ENCODE results near the gene SAMM50.

SAMM50 gene

GRCh38 chr22:43955040-43955882, at the start of gene SAMM50:
TSS of gene SAMM50 (plus strand) at chr22:43955442. CDS start at chr22:43955578, 136 bp downstream.
- DNase-seq (ENCODE audit: low read depth) = peak; percentile 84

GRCh38 chr22:43905681-43906080, 49.6 kb upstream of the SAMM50 start:
- DNase-seq (ENCODE audit: low read depth) = no peak

- DNase-seq (ENCODE audit: low read depth) = no peak
Observed at GRCh38 chr22:43909708-43910107, 45.5 kb upstream of the SAMM50 start.

GRCh38 chr22:43910178-43910695, 45.0 kb upstream of the SAMM50 start:
- no peak for DNase-seq (ENCODE audit: low read depth)

- no peak for DNase-seq (ENCODE audit: low read depth)
Observed at GRCh38 chr22:43911351-43911750, 43.9 kb upstream of the SAMM50 start.

GRCh38 chr22:43917521-43917920, 37.7 kb upstream of the SAMM50 start:
- DNase-seq (ENCODE audit: low read depth) = no peak

GRCh38 chr22:43919106-43919973, 35.9 kb upstream of the SAMM50 start:
- DNase-seq (ENCODE audit: low read depth) = no peak

GRCh38 chr22:43921370-43921769, 33.9 kb upstream of the SAMM50 start:
- no peak for DNase-seq (ENCODE audit: low read depth)

- no peak for DNase-seq (ENCODE audit: low read depth)
Observed at GRCh38 chr22:43922123-43922522, 33.1 kb upstream of the SAMM50 start.

- DNase-seq (ENCODE audit: low read depth) = no peak
Observed at GRCh38 chr22:43923191-43923590, 32.1 kb upstream of the SAMM50 start.

- peak; percentile 64 for DNase-seq (ENCODE audit: low read depth)
Observed at GRCh38 chr22:43923631-43924464, 31.4 kb upstream of the SAMM50 start, which contains the start of gene PNPLA3. TSS of gene PNPLA3 (plus strand) at chr22:43923805. CDS start at chr22:43923912, 107 bp downstream.

GRCh38 chr22:43924877-43925276, 30.4 kb upstream of the SAMM50 start:
- no peak for DNase-seq (ENCODE audit: low read depth)

GRCh38 chr22:43925433-43926348, 29.6 kb upstream of the SAMM50 start:
- no peak for DNase-seq (ENCODE audit: low read depth)

GRCh38 chr22:43926349-43926710, 28.9 kb upstream of the SAMM50 start:
- DNase-seq (ENCODE audit: low read depth) = no peak

- DNase-seq (ENCODE audit: low read depth) = no peak
Observed at GRCh38 chr22:43928468-43928867, 26.8 kb upstream of the SAMM50 start.

- DNase-seq (ENCODE audit: low read depth) = no peak
Observed at GRCh38 chr22:43928908-43929307, 26.3 kb upstream of the SAMM50 start.

- DNase-seq (ENCODE audit: low read depth) = no peak
Observed at GRCh38 chr22:43931771-43932170, 23.5 kb upstream of the SAMM50 start.

- no peak for DNase-seq (ENCODE audit: low read depth)
Observed at GRCh38 chr22:43941449-43941848, 13.8 kb upstream of the SAMM50 start.

- DNase-seq (ENCODE audit: low read depth) = no peak
Observed at GRCh38 chr22:43944670-43945430, 10.4 kb upstream of the SAMM50 start.
